ENCODE measurements around the gene DNASE1L1.

DNASE1L1 gene

DNA sequence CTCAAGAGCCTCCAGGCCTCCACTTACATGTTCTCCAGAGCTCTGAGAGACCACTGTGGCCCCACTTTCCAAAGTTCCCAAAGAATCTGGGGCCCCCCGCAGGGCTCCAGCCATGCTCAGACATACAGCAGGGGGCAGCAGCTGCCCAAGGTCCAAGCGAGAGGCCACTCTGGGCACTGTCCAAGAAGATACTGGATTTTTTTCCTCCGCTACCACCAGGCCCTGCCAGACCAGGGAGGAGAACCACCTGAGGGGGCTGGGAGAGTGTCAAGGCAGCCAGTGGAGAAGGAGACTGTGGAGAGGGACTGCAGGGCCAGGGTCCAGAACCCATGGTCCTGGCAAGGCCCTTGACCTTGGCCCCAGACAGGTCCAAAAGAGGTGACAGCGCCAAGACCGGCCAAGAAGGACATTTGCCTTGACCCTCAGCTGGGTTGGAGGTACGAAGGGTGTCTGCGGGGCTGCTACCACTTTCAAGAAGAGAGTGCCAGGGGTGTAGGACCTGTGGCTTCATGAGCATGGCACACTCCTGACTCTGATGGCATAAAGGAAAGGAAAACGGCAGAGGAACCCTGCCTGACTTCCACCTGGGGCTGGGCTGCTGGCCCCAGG is 24.7 kb downstream of the DNASE1L1 start:
- no peak for TF ChIP-seq POLR2A (IDR thresholded peaks at IDR 0.05; ENCODE audit: low read depth, low read length)
- no peak for FAIRE-seq
- DNase-seq (ENCODE audit: insufficient read length, low spot score) = no peak

DNA sequence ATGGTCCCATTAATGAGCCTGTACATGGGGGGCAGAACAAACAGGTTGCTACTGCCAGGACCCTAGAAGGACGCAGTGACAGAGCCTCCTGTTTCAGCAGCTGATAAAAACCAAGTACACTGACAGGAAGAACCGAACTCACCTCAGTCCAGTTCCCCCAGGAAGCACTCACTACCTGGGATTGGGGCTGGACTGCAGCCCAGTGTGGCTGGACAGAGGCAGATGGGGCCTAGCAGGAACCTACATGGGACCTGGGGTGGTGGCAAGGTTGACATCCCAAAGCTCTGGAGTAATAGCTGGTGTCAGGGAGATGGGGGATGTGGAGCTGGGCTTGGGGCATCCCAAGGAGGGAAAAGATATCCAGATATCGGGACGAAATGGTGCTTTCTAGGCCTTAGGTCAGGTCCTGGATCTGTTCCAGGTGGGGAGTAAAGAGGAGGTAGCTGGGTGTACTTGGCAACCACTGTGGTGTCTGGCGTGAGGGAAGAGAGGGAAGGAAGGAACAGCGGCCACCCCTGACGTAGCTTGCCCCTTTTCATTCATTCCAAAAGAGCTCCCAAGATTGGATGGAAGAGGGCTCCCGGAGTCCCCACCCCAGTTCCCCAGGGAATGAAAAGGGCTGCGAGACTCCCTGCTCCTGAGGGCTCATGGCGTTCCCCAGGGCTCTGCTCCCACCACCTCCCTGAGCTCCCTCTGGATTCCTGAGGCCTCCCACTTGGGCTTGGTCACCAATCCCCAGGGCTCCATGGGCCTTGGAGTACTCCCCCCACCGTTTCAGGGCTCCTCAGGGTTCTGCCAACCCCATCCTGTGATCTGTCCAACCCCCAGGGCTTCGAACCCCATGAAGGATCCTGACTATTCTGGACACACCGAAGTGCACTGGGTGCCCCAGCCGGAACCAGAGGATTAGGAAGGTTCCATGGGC is 25.4 kb downstream of the DNASE1L1 start:
- DNase-seq (ENCODE audit: insufficient read length, low spot score) (no peak), FAIRE-seq (no peak)
- no peak for TF ChIP-seq POLR2A (IDR thresholded peaks at IDR 0.05; ENCODE audit: low read depth, low read length)

DNA sequence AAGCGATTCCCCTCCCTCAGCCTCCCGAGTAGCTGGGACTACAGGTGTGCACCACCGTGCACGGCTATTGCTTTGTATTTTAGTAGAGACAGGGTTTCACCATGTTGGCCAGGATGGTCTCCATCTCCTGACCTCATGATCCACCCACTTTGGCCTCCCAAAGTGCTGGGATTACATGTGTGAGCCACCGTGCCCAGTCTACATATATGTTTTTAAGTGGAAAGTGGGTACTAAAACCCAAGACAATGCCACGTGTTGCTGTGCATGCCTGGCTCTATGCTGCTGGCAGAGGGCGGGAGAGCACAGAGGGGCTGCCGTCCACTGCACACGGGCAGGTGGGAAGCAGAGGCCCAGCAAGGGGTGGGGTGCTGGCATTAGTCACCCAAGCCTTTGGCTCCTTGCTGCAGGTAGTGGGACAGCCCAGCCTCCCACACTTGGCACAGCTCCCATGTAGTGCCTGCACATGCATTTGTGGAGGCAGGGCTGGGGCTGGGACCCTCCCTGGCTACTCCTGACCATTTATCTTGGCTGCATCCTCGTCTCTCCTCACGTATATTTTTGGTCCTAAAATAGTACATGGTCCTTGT is 26.5 kb downstream of the DNASE1L1 start:
- no peak; the same call in none of the 2 replicates for TF ChIP-seq POLR2A (IDR thresholded peaks at IDR 0.05; ENCODE audit: low read depth, low read length)
- no peak for FAIRE-seq
- DNase-seq (ENCODE audit: insufficient read length, low spot score) = no peak

DNA sequence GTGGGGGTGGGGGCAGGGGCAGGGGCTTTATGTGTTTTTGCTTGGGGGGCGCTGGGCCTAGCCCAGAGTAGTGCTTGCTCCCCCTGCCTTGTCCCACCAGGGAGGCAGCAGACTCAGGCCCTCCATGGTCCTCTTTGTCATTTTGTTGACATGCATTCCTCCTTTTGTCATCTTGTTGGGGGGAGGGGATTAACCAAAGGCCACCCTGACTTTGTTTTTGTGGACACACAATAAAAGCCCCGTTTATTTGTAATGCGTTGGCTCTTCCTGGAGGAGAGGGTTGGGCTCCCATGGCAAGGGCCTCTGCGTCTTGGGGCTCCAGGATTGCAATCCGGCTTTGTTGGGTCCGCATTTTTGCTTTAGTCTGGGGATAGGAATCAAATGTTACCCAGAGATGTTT is 27.8 kb downstream of the DNASE1L1 start:
- FAIRE-seq (no peak), DNase-seq (ENCODE audit: insufficient read length, low spot score) (no peak)
- no peak for TF ChIP-seq POLR2A (IDR thresholded peaks at IDR 0.05; ENCODE audit: low read depth, low read length)

DNA sequence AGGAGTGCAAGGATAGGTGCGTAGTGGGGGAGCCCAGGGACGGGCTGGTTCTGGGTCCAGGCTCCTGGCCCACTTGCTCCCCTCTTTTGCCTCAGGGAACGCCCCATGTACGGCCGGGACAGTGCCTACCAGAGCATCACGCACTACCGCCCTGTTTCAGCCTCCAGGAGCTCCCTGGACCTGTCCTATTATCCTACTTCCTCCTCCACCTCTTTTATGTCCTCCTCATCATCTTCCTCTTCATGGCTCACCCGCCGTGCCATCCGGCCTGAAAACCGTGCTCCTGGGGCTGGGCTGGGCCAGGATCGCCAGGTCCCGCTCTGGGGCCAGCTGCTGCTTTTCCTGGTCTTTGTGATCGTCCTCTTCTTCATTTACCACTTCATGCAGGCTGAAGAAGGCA is 28.3 kb downstream of the DNASE1L1 start:
- DNase-seq (ENCODE audit: insufficient read length, low spot score) (no peak), FAIRE-seq (no peak)
- TF ChIP-seq POLR2A (IDR thresholded peaks at IDR 0.05; ENCODE audit: low read depth, low read length) = no peak

DNA sequence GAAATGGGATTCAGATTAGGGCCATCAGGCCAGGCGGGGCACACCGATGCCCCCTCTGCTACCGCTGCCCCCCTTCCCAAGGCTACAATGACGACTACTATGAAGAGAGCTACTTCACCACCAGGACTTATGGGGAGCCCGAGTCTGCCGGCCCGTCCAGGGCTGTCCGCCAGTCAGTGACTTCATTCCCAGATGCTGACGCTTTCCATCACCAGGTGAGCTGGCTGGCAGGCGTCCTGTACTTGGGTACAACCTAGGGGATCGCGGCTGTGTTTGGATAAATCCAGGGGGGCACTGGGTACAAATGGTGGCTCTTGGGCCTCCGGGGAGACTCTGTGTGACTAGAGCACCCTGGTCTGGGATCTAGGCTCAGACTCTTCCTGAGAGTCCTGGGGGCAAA is 28.9 kb downstream of the DNASE1L1 start:
- no peak for FAIRE-seq
- no peak for DNase-seq (ENCODE audit: insufficient read length, low spot score)
- TF ChIP-seq POLR2A (IDR thresholded peaks at IDR 0.05; ENCODE audit: low read depth, low read length) = no peak

DNA sequence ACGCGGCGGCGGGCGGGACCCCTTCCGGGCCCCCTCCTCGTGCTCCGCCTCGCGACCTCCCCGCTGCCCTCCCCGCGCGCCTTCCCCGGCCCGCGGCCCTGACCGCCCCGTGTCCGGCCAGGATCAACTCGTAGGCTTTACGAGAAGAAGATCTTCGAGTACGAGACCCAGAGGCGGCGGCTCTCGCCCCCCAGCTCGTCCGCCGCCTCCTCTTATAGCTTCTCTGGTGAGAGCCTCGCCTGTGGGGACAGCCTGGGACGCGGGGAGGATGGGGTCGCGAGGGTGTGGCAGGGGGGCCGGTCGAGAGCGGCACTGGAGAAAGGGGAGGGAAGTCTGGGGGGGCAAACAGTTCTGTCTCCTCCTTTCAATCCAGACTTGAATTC is 29.5 kb downstream of the DNASE1L1 start:
- DNase-seq (ENCODE audit: insufficient read length, low spot score) = no peak

DNA sequence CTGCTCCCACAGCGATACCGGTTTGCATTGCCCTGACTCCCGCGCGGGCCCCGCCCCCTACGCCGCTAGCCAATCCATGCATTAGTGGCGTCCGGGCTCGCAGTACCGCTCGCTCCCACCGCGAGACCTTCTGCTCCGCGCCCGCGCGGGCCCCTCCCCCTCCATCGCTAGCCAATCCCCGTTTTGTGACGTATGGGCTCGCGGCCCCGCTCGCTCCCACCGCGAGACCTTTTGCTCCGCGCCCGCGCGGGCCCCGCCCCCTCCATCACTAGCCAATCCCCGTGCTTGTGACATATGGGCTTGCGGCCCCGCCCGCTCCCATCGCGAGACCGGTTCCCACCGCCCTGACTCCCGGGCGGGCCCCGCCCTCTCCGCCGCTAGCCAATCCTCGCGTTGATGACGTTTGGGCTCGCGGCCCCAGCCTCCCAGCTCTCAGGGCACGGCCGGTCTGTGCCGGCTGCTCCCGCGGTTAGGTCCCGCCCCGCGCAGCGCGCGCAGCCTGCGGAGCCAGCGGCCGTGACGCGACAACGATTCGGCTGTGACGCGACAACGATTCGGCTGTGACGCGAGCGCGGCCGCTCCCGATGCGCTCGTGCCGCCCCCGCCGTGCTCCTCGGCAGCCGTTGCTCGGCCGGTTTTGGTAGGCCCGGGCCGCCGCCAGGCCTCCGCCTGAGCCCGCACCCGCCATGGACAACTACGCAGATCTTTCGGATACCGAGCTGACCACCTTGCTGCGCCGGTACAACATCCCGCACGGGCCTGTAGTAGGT is 30.1 kb downstream of the DNASE1L1 start, which contains the start of gene EMD:
EMD (plus strand) TSS at position 497 of the 770 bp plus-strand sequence; CDS start at position 687, 190 bp downstream.
- TF ChIP-seq POLR2A (IDR thresholded peaks at IDR 0.05; ENCODE audit: low read depth, low read length) = peak; percentile 74; the same call in 1 of the 2 replicates
- DNase-seq (ENCODE audit: insufficient read length, low spot score) (peak; percentile 51), FAIRE-seq (no peak)

More for the DNA sequence above, 29.5 kb downstream of the DNASE1L1 start:
- TF ChIP-seq POLR2A (IDR thresholded peaks at IDR 0.05; ENCODE audit: low read depth, low read length) = no peak
- FAIRE-seq = no peak

DNA sequence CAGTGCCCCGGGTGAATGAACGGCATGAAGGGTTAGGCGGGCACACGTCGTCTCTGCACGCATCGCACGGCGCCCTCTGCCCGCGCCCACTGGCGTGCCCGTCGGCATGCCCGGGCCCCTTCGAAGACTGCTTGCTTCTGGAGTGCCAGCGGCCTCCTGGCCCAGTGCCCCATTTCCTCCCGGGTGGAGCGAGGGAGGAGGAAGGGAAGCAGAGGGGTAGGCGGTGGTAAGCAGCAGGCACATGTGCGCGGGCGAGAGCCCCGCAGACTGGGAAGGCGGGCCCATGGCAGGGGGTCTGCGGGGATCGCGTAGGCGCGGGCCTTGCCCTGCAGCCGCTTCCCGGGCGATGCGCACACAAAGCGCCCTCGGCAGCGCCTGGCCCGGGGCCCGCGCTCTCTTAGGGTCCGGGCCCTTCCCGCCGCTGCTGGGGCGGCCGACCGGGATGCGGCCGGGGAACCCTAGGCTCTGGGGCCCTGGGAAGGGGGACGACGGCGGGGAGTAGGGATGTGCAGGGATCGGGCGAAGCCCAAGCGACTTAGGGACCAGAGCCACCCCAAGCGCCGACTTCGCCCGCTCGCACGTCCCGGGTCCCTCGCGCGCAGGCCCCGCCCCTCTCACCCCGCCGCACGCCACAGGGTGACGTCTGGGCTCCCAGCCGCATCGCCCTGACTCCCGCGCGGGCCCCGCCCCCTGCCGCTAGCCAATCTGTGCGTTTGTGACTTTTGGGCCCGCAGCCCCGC is 30.8 kb downstream of the DNASE1L1 start:
- TF ChIP-seq POLR2A (IDR thresholded peaks at IDR 0.05; ENCODE audit: low read depth, low read length) = peak; percentile 65
- no peak for DNase-seq (ENCODE audit: insufficient read length, low spot score)
- no peak for FAIRE-seq

DNA sequence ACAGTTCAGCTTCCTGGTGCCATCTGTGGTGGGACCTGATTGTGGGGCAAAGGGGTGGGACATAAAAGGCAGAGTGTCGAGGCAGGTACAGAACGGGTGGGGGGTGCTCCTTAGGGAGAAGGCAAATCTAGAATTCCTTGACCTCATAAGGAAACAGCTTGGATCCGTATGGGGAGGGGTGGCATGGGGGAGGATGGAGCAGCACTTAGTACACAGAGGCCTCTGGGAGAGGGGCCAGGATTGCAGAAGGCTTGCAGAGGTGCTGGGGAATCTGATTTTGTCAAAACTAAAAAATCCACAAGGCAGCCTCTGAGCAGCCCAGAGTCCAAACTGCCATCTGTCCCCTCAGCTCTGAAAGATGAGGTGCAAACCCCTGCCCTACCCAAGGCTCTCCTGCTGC is 32.3 kb downstream of the DNASE1L1 start:
- TF ChIP-seq POLR2A (IDR thresholded peaks at IDR 0.05; ENCODE audit: low read depth, low read length) = no peak
- DNase-seq (ENCODE audit: insufficient read length, low spot score) (no peak), FAIRE-seq (no peak)

DNA sequence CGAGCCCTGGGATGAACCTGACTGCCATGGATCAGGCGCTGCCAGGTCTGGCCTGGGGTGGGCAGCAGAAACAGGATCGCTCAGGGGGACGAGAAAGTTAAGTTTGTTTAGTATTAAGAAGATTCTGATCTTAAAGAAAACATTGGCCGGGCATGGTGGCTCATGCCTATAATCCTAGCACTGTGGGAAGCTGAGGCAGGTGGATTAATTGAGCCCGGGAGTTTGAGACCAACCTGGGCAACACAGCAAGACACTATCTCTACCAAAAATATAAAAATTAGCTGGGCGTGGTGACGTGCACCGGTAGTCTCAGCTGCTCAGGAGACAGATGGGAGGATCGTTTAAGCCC is 33.9 kb downstream of the DNASE1L1 start:
- TF ChIP-seq POLR2A (IDR thresholded peaks at IDR 0.05; ENCODE audit: low read depth, low read length) = no peak
- FAIRE-seq (no peak), DNase-seq (ENCODE audit: insufficient read length, low spot score) (no peak)

DNA sequence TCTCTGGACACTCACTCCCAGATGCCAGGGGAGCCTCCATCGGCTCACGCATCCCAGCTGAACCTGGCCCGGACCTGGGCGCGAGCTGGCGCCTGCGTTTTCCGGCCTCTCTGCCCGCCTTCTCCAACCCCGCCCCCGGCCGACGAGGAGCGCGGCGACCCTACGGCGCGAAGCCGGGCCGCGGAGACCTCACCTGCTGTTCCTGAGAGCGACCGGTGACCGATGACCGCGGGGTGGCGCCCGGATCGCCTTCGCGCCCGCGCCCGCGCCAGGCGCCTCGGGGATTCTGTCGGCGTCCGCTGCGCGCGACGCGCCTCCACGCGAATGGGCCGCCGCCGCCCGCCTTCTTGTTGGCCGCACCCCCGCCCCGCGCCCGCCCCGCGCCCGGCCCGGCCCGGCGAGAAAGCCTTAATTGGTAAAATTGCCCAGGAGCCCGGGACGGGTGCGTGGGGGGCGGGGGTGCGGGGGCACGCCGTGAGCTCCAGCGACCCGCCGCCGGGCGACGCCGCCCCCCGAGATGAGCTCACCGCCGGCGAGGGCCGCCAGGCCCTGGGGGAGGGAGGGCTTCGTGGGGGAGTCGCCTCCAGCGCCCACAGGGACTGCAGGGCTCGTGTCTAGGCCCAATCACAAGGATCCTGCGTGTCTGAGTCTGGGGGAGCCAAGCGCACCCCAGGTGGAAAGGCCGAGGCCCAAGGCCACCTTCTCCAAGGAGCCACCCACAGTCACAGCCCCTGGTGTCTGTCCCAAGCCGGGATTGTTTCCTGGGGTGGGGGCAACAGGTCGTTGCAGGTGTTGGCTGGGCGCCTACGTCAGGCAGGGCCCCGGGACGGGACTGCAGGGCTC is 34.5 kb downstream of the DNASE1L1 start, which contains the start of gene FLNA:
FLNA (minus strand) TSS at position 322 of the 843 bp plus-strand sequence. CDS start 3,389 bp downstream, outside the sequence.
- DNase-seq (ENCODE audit: insufficient read length, low spot score) (no peak), FAIRE-seq (no peak)
- TF ChIP-seq POLR2A (IDR thresholded peaks at IDR 0.05; ENCODE audit: low read depth, low read length) = no peak

Measured in H54 (cell line).